GM21381 (cell line): ENCODE results near the gene STMP1.

Experiments
- ATAC-seq: cut with Tn5 transposase; IDR thresholded peaks from one replicate; pipeline ENCODE4 v1.9.1; 2021; ENCODE audit warnings: mild to moderate bottlenecking, moderate library complexity; ENCODE audit not compliant: unreplicated experiment

Gene STMP1

GRCh38 chr7:135718219-135718618 is 55.9 kb downstream of the STMP1 start:
- ATAC-seq = no peak

GRCh38 chr7:135718794-135719437 is 56.6 kb downstream of the STMP1 start:
- ATAC-seq = no peak

- ATAC-seq = no peak
Measured at GRCh38 chr7:135719688-135720087, 57.4 kb downstream of the STMP1 start.

- ATAC-seq = no peak
Measured at GRCh38 chr7:135721198-135721820, 59.0 kb downstream of the STMP1 start.

GRCh38 chr7:135723411-135723810 is 61.1 kb downstream of the STMP1 start:
- no peak for ATAC-seq
